Activated T-cell treated with anti-CD3 and anti-CD28 coated beads, Interleukin-2, amount 50 U/mL, for 48 hours (primary cell): ENCODE data around the gene PKP2.

Source experiments
- DNase-seq, 2 experiments: peaks; one replicate each; pipeline ENCODE4 v3.0.0-alpha.2; 2020

PKP2 gene

DNA sequence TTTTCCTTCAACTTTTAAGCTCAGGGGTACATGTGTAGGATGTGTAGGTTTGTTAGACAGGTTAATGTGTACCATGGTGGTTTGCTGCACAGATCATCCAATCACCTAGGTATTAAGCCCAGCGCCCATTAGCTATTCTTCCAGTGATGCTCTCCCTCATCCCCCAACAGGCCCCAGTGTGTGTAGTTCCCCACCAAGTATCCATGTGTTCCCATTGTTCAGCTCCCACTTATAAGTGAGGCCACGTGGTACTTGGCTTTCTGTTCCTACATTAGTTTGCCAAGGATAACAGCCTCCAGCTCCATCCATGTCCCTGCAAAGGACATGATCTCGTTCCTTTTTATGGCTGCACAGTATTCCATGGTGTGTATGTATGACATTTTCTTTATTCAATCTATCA lies 92.3 kb downstream of the PKP2 start:
- DNase-seq: no peak

DNA sequence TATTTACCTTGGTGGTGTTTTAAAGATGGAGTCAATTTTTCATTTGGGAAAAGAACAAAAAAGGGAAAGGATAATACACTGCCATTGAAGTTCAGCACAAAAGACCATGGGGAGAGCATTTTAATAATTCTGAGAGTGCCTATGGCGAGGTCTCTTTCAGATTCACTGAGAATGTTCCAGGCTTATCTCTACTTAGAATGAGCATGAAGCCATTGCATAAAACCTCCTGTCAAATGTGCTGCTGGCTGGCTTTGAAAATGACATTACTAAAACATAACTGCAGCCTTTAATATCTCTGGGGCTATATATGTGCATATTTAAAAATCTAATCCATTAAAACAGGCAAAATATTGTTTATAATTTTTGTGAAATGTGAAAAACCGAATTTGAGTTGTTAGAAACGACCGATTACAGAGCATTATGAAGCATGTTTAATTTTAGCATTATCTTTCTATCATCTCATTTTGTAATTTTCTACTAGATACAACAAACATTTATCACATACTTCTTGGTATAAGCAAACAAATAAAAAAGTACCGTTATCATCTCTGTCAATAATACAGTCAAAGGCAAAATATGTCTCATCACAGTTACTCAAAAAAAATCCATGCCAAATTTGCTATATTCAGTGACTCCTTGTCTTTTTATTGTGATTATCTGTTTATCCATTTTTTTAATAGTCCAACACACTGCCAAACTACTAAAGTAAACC lies 95.2 kb downstream of the PKP2 start:
- DNase-seq: no peak

DNA sequence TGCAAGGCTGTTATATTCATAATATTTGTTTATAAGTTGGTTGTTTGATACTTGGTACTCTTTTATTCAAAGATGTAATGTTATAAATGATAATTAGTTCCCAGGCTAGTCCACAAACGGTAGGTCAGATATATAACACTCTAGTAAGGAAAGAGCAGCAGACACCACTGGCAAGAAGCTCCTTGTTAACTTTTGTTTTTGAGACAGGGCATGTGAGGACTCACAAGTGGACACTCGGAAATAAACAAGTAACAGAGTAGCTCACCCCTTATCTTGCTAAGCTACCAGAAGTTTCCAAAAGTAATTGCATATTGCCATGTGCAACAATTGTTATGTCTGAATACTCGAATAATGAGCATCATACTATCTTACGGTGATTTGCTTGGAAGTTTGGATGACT lies 102.3 kb downstream of the PKP2 start:
- DNase-seq: no peak

DNA sequence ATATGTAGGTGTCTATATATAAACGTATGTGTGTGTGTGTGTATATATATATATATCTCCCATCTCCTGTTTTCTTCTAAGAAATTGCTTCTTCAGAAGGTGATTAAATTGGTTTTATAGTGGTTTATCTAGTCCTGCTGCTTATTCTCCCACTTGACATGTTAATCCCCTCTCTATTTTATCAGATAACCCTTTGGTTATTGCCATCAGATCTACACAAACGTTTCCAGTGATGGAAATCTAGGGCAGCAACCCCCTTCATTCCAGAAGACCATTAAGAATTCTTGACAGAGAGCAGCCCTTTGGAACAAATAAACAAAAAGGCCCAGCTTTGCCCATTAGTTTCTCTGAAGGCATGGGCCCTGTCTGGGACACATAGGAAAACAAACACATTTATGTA lies 106.7 kb downstream of the PKP2 start:
- DNase-seq: no peak

DNA sequence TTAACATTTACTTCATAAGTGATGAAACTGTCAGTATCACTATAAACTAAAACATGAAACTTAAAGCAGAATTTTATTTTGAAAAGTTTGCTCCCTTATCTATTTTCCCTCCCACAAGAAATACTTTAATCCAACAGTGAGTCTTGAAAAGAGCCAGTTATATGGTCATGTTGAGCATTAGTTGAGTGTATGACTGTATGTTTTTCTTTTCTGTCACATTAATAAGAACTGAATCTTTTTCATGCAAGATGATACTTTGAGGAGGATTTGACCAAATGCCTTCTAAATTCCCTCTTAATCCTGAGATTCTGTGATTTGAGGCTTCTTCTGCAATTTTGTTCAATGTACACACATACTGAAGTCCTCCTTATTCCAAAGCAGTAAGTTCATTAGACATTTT lies 107.1 kb downstream of the PKP2 start:
- no peak for DNase-seq

DNA sequence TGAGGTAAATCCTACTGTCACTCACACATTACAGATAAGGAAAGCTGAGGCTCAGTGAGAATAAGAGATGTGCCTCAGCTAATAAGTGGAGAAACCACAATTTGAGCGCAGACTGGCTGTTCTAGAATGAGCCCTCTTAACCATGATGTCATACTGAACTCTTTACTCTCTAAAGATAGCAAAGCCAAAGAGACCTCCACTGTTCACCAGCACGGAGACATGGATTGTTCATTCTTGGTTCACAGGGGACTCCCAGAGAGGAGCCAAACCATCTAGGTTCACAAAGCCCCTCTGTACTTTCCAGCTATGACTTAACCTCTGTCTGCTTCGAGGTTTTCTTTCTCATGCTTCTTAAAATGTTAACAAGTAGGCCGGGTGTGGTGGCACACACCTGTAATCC lies 108.2 kb downstream of the PKP2 start:
- no peak for DNase-seq

DNA sequence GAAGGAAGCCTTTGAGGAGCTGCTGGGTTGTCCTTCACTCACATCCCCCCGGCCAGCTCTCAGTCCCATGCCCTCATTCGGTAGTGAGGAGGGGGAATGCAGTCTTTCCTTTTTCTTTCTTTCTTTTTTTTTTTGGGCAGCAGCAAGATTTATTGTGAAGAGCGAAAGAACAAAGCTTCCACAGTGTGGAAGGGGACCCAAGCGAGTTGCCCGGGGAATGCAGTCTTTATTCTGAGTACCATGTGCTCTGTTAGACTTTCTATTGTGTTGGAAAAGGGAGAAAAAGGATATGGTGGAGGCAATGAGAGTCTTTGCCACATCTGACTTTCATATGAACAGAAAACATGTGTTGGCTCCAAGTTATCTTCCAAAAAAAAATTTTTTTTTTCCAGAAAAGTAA lies 111.0 kb downstream of the PKP2 start:
- no peak for DNase-seq

DNA sequence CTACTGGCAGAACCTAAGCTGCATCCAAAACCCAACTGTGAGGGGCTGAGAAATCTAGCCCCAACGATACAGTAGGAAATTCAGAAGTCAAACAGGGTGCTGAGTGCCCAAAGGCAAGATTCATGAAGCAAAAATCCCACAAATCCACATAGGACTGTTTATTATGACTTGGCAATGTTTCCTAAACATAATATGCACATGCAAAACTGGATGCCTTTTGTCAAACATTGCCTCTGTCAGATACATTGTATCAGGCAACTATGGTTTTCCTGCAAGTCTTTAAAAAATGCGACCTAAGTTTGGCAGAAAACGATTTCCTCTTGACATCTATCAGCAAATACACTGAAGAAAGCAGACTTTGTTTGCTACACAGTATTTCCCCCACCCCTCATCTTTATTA lies 113.5 kb downstream of the PKP2 start:
- no peak for DNase-seq

DNA sequence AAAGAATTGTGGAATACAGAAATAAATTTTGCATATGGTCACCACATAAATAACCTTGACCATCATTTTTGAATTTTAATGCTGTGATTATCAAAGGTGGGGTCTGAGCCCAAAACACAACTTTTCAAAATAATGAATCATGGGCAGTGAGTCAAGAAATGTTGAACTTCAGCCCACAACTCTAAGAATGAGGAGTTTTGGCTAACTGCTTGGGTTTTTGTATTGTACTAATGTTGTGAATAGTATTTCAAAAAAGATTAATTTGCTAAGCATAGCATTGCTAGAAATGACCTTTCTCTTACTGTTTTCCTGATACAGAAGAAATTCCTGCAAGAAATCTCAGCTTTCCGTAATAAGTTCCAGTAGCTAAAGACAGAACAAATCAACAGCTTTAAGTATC lies 116.5 kb downstream of the PKP2 start:
- DNase-seq: no peak

DNA sequence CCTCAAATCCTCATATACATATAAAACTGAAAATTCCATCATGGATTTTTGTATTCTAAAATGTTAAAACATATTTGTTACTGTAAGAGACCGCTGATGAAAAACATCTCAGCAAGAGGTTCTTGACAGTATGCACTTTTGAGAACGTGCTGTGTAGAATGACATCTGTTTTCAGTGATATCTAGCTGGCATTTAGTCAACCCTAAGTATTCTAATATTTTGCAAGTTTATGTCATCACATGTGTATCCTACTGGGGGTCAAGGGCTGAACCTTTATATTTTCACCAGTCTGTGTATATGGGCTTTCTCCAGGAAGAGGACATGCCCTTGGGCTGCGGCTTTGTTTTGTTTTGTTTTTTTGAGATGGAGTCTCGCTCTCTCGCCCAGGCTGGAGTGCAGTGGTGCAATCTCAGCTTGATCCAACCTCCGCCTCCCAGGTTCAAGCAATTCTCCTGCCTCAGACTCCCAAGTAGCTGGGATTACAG lies 118.8 kb downstream of the PKP2 start:
- no peak for DNase-seq

DNA sequence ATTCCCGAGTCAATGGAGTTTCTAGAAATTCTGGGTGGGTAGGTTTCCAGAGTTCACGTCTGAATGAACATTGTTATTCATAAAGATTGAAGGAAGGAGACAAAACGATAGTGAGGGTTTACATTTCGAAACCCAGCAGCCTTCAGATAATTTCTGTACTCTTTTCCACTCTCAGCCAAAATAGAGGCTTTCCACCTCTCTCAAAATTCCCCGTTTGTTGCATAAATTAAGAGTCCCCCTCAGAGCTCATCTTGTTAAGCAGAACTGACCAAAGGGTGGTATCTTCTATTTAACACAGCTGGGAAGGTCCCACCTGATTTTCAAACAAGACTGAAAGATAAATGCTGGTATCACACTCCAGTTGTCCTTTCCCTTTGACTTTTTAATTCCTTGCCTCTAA lies 119.4 kb downstream of the PKP2 start:
- DNase-seq: no peak

DNA sequence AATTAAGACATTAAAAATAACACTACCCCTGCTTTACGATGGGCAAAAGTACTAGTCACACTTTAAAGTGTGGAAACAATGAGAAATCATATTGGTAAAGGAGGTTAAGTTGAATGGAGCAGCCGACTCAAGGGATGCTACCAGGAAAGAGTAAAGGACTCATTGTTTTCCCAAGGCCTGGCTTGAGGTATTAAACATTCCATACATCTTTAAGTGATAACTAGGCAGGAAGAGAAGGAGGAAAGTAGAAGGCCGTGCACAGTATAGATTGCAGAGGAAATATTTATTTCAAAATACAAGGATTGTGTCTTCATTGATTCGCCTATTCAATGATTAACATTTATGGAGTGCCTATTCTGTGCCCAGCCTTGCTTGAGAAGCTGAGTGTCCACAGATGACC lies 120.3 kb downstream of the PKP2 start:
- DNase-seq: no peak

DNA sequence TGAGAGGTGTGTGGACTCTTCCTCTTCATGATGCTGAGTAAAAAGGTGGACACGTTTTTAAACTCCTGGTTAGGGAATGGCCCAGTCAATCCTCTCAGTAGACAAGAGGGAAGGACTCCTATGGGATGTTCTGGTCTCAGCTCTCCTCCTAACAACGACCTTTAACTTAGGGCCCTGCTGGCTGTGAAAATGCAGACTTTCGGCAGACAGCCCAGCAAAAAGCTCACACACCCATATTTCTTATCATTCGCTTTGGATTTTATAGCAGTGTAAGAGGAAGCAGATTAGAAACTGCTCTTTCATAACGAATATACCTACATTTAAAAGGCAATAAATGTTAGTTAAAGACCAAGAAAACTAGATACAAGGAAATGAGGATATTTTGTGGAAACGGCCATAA lies 122.9 kb downstream of the PKP2 start:
- DNase-seq: no peak

DNA sequence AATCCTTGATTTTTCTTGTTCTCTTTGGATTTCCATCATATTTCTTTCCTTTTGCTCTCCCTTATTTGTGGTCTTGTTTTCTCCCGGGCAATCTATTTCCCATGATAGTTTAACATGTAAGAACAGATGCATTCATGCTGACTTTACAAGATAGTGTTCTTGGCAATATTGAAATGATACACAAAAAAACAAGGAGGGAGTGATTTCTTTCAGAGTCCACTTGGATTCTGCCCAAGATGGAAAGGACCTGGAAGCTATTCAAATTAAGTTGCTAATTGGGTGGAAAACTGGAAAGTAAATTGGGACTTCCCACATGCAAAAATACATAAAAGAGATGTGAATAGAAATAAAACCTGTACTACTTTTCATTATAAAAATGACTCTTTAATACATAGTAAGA lies 126.4 kb downstream of the PKP2 start:
- no peak for DNase-seq

DNA sequence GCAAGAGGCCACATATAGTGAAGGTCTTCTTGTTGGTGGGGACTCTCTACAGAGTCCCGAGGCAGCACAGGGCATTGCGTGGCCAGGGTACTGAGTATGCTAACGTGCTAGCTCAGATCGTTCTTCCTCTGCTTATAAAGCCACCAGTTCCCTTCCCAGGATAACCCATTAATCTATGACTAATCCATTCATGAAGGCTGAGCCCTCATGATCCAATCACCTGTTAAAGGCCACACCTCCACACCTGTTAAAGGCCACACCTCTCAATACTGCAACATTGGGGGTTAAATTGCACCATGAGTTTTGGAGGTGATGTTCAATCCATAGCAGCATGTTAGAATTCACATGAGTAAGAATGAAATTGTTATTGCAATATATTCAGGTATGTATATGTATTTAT lies 128.1 kb downstream of the PKP2 start:
- no peak for DNase-seq

DNA sequence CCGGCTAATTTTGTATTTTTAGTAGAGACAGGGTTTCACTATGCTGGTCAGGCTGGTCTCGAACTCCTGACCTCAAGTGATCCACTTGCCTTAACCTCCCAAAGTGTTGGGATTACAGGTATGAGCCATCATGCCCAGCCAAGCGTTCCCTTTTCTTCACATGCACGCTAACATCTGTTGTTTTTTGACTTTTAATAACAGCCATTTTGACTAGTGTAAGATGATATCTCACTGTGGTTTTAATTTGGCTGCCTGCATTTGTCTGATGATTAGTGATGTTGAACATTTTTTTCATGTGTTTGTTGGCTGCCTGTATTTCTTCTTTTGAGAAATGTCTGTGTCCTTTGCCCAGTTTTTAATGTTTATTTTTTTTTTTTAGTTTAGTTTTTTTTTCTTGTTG lies 130.7 kb downstream of the PKP2 start:
- DNase-seq: no peak

DNA sequence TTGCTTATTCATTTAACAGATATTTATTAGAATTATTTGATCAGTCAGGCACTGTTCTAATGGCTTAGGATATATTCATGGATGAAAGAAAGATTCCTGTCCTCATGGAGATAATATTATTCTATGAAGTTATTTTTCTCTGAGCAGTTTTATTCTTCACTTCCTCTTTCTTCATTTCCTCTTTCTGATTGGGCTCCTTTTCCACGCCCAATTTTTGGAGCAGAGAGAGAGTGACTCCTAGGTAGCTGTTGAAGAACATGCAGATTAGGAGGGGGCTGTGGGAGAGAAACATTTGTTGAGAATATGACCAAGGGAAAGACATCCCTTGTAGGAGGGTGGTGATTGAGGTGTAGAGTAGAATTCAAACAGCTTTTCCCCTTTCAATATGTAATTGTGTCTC lies 134.9 kb downstream of the PKP2 start:
- DNase-seq: no peak

DNA sequence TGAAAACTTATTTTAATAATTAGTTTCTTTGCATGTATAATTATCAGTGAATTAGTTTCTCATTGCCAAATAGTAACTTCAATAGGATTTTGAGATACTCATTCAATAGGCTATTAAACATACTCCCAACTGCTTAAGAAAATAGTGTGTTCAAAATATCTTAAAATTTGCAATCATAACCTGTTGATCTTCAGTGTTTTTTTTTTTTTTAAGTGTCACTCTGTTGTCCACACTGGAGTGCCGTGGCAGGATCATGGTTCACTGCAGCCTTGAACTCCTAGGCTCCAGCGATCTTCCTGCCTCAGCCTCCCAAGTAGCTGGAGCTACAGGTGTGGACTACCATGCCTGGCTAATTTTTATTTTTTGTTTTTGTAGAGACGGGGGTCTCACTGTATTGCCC lies 139.4 kb downstream of the PKP2 start:
- no peak for DNase-seq

DNA sequence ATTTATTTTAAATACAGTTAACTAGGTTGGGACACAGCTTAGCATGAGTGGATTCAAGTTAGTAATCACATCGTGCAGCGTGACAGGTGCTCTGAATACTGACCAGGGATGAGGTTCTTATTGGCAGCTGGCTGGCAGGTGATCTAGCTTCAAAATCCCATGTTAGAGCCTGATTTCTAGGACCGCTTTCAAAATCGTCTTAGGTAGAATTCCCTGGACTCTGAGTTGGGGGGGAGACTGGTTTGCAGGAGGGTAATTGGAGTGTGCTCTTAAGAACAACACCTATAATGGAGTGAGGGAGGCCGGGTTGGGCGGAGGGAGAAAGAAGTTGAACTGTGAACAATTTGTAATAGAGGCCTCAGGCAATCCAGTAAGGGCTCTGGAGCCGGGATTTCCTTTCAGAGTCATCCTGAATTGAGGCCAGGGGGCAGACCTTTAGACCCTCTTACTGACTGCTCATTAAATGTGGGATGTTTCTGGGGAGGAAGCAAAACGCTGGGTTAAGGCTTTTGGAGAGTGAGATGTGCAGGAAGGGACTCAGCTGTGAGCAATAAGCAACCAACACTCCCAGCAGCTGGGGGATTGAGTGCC lies 140.0 kb downstream of the PKP2 start:
- no peak for DNase-seq

DNA sequence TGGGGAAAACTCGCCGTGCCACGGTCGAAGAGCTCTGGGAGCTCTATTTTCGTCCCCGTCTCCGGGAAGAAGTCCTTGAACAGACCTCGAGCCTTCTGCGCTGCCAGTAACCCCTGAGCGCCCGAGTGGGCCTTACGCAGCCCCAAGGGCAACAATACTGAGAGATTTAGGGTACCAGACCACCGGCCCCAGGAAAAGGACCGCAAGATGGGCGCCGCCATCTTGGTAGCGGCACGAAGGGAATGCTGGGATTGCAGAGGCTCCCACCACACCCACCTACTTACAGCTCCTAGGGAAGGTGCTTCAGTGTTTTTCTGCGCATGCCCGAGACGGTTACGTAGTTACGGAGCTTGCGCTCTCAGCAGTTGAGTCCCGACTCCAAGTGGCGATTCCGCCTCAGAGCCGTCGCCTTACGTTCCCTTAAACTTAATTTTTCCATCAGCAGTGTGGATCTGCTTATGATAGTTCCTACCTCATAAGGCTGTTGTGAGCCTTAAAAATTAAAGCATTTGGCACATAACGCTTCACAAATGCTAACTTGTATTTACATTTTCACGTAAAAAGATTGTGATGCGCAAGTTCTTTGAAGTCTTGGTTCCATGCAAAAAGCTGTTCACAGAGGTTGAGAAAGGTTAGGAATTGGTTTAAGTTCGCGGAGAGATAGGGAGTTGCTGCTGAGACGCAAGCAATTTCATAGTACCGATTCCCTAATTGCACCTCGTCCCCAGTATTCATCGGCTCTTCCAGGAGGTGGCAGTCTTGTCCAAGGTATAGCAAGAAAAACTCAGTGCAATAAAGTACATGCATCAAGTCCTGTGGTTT lies 140.7 kb downstream of the PKP2 start, which contains the start of gene YARS2:
Gene YARS2 (minus strand): TSS at position 244 of the 822 bp plus-strand sequence. CDS start 23 bp downstream, at position 221.
- peak; percentile 87 to 90 for DNase-seq

DNA sequence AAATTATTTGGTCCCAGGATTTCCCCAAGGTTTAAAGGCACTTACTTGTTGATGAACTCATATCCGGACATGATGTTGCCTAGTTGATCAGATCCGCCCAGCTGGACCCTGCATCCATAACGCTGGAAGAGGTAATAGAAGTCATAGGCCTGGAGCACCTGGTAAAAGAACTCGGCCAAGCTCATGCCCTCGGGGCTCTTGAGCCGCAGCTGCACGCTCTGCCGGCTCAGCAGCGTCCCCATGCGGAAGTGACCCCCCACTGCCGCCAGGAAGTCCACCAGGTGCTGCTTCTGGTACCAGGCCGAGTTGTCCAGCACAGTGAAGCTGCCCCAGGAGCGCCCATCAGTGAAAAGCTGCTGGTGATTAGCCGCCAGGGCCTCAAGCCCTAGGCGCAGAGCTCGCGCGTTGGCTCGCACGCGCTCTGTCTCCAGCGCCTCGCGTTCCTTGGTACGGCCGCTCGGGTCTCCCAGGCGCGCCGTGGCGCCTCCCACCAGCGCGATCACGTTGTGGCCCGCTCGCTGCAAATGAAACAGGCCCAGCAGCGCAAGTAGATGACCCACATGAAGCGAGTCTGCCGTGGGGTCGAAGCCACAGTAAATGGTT lies 141.4 kb downstream of the PKP2 start:
- DNase-seq: peak; percentile 80 to 85

DNA sequence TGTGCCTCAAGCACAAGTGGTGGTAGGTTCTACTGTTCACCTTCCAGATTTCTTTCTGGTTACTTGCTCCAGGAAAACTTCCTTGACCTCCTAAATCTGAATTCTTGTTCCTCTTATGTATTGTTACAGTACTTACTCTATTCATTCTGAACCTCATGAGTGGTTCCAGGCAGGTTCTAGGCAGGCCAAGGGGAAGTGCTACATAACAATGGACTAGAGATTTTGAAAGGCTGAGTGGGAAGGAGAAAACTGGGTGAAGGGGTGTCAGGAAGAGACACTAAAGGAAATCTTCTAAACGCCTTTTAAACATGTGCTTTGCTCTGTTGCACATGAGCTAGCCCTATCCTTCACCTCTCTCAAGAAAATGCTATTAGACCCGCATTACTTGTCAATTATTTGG lies 142.5 kb downstream of the PKP2 start:
- DNase-seq: no peak

DNA sequence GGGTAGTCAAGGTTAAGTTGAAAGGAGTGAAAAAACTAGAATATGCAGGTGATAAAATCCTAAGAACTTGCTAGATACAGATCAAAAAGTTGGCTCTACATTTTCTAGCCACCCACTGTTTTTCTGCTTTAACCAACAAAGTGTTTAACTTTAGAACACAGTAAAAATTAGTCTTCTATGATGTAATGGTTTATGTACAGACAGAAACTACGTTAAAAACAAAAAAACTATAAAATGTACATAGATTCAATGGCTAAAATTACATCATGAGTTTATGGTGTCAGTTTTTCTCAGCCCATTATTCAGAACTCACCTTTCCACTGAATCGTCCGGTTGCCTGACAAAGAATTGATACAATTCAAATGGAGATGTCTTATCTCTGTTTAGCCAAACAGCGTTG lies 143.0 kb downstream of the PKP2 start:
- no peak for DNase-seq

DNA sequence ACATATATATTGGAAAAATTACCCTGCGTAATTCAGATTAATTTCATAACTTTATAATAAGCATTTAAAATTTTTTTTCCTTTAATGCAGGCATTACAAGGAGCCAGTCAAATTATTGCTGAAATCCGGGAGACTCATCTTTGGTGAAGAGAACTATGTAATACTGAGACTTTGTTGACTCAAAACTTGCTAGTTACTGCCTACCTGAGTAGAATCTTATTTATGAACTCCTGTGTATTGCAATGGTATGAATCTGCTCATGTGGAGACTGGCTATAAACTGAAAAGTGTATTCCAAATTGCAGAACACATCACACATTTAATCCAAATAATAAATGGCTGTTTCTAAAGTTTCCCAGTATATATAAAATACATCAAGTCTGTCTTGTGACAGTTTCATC lies 153.3 kb downstream of the PKP2 start:
- DNase-seq: no peak
